WTC11 (cell line): Measurements from ENCODE around the gene SORCS1.

Experiments
- CTCF ChIP-seq: fragments of 200-600 bp; IDR thresholded peaks from 2 replicates; pipeline ENCODE4 v1.8.0; 2022; ENCODE audit warnings: antibody characterized with exemption
- E2F1 ChIP-seq: sonication (generic); formaldehyde crosslinking; IDR thresholded peaks from 2 replicates; pipeline ENCODE4 v1.8.0; 2022; ENCODE audit warnings: mild to moderate bottlenecking, missing genetic modification reagents
- TF ChIP-seq, protein P1 (sequence below): sonication (generic); formaldehyde crosslinking; IDR thresholded peaks from 2 replicates; pipeline ENCODE4 v1.8.1; 2022; ENCODE audit warnings: low read depth, mild to moderate bottlenecking, moderate library complexity, missing genetic modification reagents, borderline replicate concordance

DNA sequence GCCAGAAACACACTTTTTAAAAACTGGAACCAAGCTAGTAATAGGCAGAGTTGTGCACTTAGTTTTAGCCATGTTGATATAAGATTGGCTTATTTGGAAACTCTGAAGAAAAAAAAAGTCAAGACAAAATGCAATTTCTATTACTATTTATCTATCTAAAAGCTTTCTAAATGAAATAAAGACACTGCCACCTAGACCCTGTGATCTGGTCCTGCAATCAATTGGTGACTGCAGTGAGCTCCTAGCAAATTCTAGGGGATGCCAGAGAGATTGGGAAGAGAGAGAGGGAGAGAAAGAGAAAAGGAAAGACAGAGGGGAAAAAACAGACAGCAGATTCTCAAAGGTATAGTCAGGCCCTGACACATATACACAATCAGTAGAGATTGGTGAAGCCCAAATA is 25.3 kb downstream of the SORCS1 start:
- TF ChIP-seq, protein P1, sequence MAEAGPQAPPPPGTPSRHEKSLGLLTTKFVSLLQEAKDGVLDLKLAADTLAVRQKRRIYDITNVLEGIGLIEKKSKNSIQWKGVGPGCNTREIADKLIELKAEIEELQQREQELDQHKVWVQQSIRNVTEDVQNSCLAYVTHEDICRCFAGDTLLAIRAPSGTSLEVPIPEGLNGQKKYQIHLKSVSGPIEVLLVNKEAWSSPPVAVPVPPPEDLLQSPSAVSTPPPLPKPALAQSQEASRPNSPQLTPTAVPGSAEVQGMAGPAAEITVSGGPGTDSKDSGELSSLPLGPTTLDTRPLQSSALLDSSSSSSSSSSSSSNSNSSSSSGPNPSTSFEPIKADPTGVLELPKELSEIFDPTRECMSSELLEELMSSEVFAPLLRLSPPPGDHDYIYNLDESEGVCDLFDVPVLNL (CRISPR knock-in tag) = no peak
- TF ChIP-seq E2F1 = no peak
- TF ChIP-seq CTCF = no peak
